CD4-positive, alpha-beta T cell treated with Interleukin-15 for 4 hours (primary cell): ENCODE results near the gene TMEM141.

ENCODE experiments used
- DNase-seq: peaks from one replicate; pipeline ENCODE4 v3.0.0-alpha.2; 2020; ENCODE audit warnings: low spot score

Gene TMEM141

GRCh38 chr9:136814725-136815421, 23.7 kb downstream of the TMEM141 start:
- no peak for DNase-seq

- no peak for DNase-seq
Measured at GRCh38 chr9:136815422-136815782, 24.3 kb downstream of the TMEM141 start.

GRCh38 chr9:136820971-136821825, 30.1 kb downstream of the TMEM141 start:
- DNase-seq = no peak

- DNase-seq = no peak
Measured at GRCh38 chr9:136821826-136822544, 30.8 kb downstream of the TMEM141 start.

- no peak for DNase-seq
Measured at GRCh38 chr9:136823136-136824046, 32.2 kb downstream of the TMEM141 start.

- no peak for DNase-seq
Measured at GRCh38 chr9:136824496-136825225, 33.5 kb downstream of the TMEM141 start.

- no peak for DNase-seq
Measured at GRCh38 chr9:136825295-136826187, 34.4 kb downstream of the TMEM141 start.

GRCh38 chr9:136826188-136826541, 35.0 kb downstream of the TMEM141 start:
- DNase-seq = no peak

GRCh38 chr9:136826703-136827582, 35.8 kb downstream of the TMEM141 start:
- no peak for DNase-seq

- DNase-seq = no peak
Measured at GRCh38 chr9:136827794-136828473, 36.8 kb downstream of the TMEM141 start.

GRCh38 chr9:136828474-136829140, 37.5 kb downstream of the TMEM141 start:
- DNase-seq = no peak

- DNase-seq = no peak
Measured at GRCh38 chr9:136829412-136829811, 38.3 kb downstream of the TMEM141 start.

- no peak for DNase-seq
Measured at GRCh38 chr9:136829981-136830885, 39.1 kb downstream of the TMEM141 start.

GRCh38 chr9:136831002-136831719, 40.0 kb downstream of the TMEM141 start:
- no peak for DNase-seq

GRCh38 chr9:136831720-136832104, 40.6 kb downstream of the TMEM141 start:
- DNase-seq = no peak

- DNase-seq = no peak
Measured at GRCh38 chr9:136832581-136832980, 41.4 kb downstream of the TMEM141 start.
